ENCODE data around the gene ANKFN1. TPM values are rescaled to one million over a fixed set of nuclear protein-coding genes. Genes with fewer than 3 reads are reported as not detected.

The ANKFN1 gene
- 1.6 TPM for total RNA-seq

DNA sequence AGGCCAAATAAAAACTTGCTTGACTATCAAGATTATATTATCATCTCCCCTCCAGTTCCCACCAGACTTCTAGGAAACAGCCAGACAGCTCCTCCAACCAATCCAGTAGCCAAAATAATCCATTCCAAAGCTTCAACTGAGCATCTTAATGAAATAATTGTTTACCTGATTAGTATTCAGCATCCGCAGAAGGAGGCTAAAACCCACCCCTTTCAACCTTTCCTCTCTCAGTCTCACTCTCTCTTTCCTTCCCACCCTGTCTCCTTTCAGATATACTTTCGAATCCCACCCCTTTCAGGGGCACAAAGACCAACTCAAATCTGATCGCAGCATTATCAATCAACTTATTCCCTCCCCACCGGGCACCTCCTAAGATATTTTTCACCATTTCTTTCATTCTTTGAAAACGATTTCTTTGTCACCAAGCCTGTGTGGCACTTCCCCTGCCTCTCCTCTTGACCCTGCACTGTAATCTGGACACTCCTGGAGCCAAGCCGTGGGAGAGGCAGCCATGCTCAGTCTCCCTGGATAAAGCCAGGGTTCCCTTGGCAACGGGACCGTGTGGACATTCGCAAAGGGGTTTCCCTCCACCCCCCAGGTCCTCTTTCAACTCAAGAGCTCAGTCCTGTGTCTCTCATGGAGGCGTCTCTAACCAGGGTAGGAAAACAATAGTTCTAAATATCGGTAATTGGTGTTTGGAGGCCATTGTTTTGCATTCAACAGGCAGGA lies at the start of gene ANKFN1:
Gene ANKFN1 (plus strand): TSS at position 602 of the 729 bp plus-strand sequence. CDS start 59,193 bp downstream, outside the sequence.
- intact Hi-C loops (cut with DNase I): no loop called here
- ATAC-seq (no peak), DNase-seq (ENCODE audit: low spot score) (no peak)

DNA sequence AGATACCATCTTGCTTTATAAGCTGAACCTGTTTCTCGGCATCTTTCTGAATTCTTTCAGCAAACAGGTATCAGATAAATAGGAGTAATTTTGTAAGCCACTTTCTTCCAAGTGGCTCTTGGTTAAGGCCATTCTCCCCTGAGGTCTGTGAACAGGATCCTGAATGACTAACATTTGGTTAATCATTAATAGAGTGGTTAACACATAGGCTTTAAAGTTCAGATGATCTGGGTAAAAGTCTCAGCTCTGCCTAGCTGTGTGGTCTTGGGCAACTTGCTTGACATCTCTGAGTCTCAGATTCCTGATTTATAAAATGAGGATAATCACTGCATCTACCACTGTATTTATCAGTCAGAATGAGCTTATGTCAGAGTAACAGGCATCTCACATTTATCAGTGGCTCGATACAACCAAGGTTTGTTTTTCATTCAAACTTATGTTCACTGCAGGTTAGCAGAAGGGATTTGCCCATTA lies 44.4 kb upstream of the ANKFN1 start:
- intact Hi-C loops (cut with DNase I): no loop called here
- DNase-seq (ENCODE audit: low spot score) (no peak), ATAC-seq (no peak)

DNA sequence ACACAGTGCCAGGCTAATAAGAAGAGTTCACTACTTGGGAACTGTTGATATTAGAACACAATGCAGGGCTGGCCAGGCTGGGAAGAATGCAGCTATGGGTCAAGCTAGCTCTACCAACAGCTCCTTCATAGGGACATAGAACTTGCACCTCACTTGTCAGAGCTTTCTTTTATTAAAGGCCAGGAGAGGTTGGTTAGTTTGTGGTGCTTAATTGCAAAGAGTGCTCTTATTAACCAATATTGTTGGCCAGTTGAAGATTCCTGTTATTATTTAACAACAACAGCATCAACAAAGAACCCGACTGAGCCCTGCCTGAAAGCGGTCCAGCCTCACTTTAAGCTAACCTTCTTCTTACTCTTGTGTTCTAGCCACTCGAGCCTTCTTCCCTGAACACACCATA lies 43.4 kb upstream of the ANKFN1 start:
- intact Hi-C loops (cut with DNase I): no loop called here
- DNase-seq (ENCODE audit: low spot score): no peak
- no peak for ATAC-seq

- intact Hi-C loops (cut with DNase I): no loop called here
- DNase-seq (ENCODE audit: low spot score) (no peak), ATAC-seq (no peak)
Measured at GRCh38 chr17:56110463-56111135, 42.7 kb upstream of the ANKFN1 start.

DNA sequence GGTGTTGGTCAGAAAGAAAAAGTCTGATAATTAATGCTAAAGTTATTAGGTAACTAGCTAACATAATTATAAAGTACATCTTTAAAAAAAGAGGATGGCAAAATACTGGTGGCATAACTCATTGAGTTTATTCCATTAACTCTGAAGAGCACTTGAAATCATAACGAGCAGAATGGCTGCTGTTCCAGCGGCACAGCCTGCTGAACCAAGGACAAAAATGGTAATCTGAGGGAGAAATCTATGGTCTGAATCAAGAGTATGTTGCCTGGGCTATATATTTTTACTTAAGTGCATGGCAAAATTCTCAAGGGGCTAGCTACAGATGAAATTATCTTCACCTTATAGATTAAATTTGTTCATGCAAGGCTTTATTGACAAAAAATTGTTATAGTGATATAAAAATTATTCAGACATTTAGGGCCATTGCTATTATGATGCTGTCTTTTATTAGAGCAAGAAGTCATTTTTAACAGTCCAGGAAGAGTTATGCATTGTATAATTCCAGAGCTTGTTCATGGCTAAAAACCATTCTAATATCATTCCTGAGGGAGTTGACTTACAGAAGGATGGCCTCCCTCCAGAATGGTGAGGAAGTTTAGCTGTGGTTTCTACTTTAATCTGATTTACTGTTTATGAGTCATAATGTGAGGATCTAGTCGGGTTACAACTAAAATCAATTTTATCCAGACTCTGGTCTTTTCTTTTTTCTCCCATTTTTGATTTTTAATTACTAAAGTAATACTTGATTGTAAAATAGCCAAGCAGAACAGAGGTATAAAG lies 41.4 kb upstream of the ANKFN1 start:
- intact Hi-C loops (cut with DNase I): no loop called here
- ATAC-seq: no peak
- DNase-seq (ENCODE audit: low spot score): no peak

GRCh38 chr17:56113486-56113885 lies 39.8 kb upstream of the ANKFN1 start:
- DNase-seq (ENCODE audit: low spot score) (no peak), ATAC-seq (no peak)
- intact Hi-C loops (cut with DNase I): no loop called here

GRCh38 chr17:56114469-56114868 lies 38.8 kb upstream of the ANKFN1 start:
- intact Hi-C loops (cut with DNase I): no loop called here
- DNase-seq (ENCODE audit: low spot score) (no peak), ATAC-seq (no peak)

GRCh38 chr17:56119191-56119590 lies 34.1 kb upstream of the ANKFN1 start:
- ATAC-seq: no peak
- intact Hi-C loops (cut with DNase I): no loop called here
- DNase-seq (ENCODE audit: low spot score): no peak

- ATAC-seq (no peak), DNase-seq (ENCODE audit: low spot score) (no peak)
- intact Hi-C loops (cut with DNase I): no loop called here
Measured at GRCh38 chr17:56119936-56120335, 33.3 kb upstream of the ANKFN1 start.

DNA sequence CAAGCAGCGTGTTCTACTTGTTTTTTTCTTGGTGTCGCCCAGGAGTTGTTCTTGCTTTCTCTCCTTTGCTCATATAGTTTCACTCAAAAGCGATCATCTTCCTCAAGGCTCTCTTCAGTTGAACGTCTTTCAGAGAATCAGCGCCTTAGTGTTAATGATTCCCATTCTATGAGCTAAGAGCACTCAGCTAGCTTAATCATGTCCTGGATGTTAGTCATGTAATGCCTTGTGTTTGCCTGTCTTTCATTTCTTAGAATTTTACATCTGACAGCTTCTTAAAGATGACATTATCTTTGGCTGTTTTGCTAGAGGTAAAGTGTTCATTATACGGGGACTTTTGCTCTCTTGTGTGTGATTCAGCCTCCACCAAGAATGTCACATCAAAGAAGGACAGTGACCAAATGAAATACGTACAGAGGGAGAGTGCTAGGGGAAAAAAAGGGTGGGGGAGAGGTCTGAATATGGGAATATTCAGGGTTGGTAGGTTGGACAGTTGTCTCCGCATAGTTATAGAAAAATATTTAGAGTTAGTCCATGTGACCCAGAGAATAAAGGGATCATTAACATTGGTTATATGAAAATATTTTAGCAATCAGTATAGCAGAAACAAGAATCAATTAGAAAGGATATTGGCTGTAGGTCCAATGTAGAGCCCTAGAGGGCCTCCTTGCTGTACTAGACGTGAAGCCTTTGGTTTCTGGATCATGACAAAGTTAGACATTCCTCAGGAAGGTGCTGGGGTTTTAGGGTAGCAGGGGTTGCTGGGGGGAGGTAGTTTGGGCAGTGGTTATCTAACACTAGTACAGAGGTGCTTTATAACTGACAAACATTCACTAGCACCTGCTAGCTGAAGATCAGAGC lies 31.9 kb upstream of the ANKFN1 start:
- no peak for DNase-seq (ENCODE audit: low spot score)
- ATAC-seq: no peak
- intact Hi-C loops (cut with DNase I): no loop called here

GRCh38 chr17:56125830-56126819 lies 27.1 kb upstream of the ANKFN1 start:
- intact Hi-C loops (cut with DNase I): no loop called here
- no peak for DNase-seq (ENCODE audit: low spot score)
- ATAC-seq: peak; percentile 50

DNA sequence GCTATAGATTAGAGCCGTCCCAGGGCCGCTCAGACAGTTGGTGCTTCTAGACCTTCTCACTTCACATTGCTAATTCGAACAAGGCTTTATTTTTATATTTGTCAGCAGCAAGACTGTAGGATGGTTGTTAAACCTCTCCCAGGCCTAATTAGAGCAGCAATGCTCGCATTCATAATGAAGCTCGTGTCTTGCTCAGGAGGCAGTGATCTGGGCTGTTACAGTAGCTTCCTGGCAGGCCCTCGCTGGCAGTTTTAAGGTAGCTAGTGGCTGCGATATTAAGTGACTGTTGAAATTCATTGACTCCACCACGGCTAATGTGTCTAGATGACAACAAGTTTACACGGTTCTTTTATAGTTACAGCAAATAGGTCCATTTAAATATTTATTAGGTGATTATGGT lies 23.2 kb upstream of the ANKFN1 start:
- intact Hi-C loops (cut with DNase I): no loop called here
- ATAC-seq (no peak), DNase-seq (ENCODE audit: low spot score) (no peak)

GRCh38 chr17:56130631-56131030 lies 22.6 kb upstream of the ANKFN1 start:
- DNase-seq (ENCODE audit: low spot score) (no peak), ATAC-seq (no peak)
- intact Hi-C loops (cut with DNase I): no loop called here

DNA sequence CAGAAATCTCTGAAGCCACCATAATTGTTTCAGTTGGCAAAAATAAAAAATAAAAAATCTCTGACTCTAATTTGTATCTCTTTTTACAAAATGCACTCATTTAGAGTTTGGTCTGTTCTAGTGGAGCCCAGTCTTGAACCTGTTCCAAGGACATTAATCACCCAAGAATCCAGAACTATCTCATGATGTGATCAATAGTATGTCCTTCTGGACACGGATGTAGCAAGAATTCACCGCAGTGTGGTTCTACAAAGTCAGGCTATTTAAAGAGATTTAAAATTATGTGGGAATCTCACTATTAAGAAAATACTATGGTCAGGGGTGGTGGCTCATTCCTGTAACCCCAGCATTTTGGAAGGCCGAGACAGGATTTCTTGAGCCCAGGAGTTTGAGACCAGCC lies 21.8 kb upstream of the ANKFN1 start:
- ATAC-seq (no peak), DNase-seq (ENCODE audit: low spot score) (no peak)
- intact Hi-C loops (cut with DNase I): no loop called here

- no peak for DNase-seq (ENCODE audit: low spot score)
- no peak for ATAC-seq
- intact Hi-C loops (cut with DNase I): no loop called here
Measured at GRCh38 chr17:56136301-56136700, 17.0 kb upstream of the ANKFN1 start.

GRCh38 chr17:56141046-56141839 lies 12.0 kb upstream of the ANKFN1 start:
- intact Hi-C loops (cut with DNase I): no loop called here
- ATAC-seq (no peak), DNase-seq (ENCODE audit: low spot score) (no peak)

DNA sequence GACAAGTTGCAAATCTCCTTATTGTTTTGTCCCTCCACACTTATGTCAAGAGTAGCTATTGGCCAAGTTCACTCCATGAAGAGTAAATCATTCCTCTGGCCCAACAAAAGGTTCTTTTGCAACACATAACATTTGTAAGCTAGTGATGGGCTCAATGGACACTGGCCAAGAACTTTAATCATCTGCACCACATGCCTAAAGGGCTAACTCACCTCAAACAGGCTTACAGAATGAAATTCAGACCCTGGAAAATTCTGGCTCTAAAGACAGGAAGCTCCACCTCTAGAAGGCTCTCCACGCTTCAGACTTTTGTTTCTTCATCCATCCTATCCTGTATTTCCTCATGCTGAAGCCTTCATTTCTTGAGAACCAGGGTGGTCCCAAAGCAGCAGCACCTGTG lies 10.9 kb upstream of the ANKFN1 start:
- intact Hi-C loops (cut with DNase I): no loop called here
- peak; percentile 55 for ATAC-seq
- DNase-seq (ENCODE audit: low spot score): no peak
